OCI-LY7 (cell line): ENCODE data around the gene AIFM1. TPM values are rescaled to one million over a fixed set of nuclear protein-coding genes. Genes with fewer than 3 reads are reported as not detected.
"Not testable (repeated sequence)": the region's sequence is repeated elsewhere in the genome, so short reads cannot be mapped to it uniquely, and the experiment has no call there.

Experiments used
- BruUV-seq: library from RNA; stranded (reverse); fragments of 400-500 nt; replicated peaks from 2 replicates; lab custom pipeline; 2021; lab: Mats Ljungman, UMichigan
- CTCF ChIA-PET: fragments of 300-600 bp; sonication (Branson Sonifier 250); formaldehyde crosslinking; loops from one replicate; lab custom pipeline; 2022; ENCODE audit warnings: antibody characterized with exemption; ENCODE audit not compliant: unreplicated experiment; lab: Charles Lee
- POLR2A ChIA-PET: fragments of 300-600 bp; sonication (Branson Sonifier 250); formaldehyde crosslinking; loops from one replicate; lab custom pipeline; 2022; ENCODE audit warnings: antibody characterized with exemption; lab: Charles Lee
- DNase-seq: peaks from one replicate; pipeline ENCODE4 v3.0.0-alpha.2; 2015; ENCODE audit warnings: low spot score
- H2AFZ ChIP-seq: fragments of 200-600 bp; sonication (generic), shearing (Covaris generic); 2 replicates; pipeline ENCODE4 v1.6.1; 2014; ENCODE audit warnings: mild to moderate bottlenecking, antibody characterized with exemption, low read length, moderate library complexity
- H3K27ac ChIP-seq: fragments of 200-600 bp; sonication (generic); 2 replicates; pipeline ENCODE4 v1.5.1; 2014; ENCODE audit warnings: mixed run types, low read depth, mild to moderate bottlenecking, moderate library complexity, low read length, inconsistent platforms; ENCODE audit not compliant: poor library complexity, severe bottlenecking
- H3K36me3 ChIP-seq: fragments of 200-600 bp; sonication (generic); 2 replicates; pipeline ENCODE4 v1.6.1; 2014; ENCODE audit warnings: mild to moderate bottlenecking, antibody characterized with exemption, low read length, moderate library complexity, mixed read lengths; ENCODE audit not compliant: insufficient read depth
- H3K4me1 ChIP-seq: fragments of 200-600 bp; sonication (generic); 2 replicates; pipeline ENCODE4 v1.5.1; 2014; ENCODE audit warnings: mild to moderate bottlenecking, low read length; ENCODE audit not compliant: insufficient read depth, poor library complexity, severe bottlenecking
- H3K4me2 ChIP-seq: fragments of 200-600 bp; sonication (generic); 2 replicates; pipeline ENCODE4 v1.6.1; 2014; ENCODE audit warnings: mild to moderate bottlenecking, low read length
- H3K4me3 ChIP-seq: fragments of 200-600 bp; sonication (generic); 2 replicates; pipeline ENCODE4 v1.5.1; 2014; ENCODE audit warnings: mild to moderate bottlenecking, low read depth, low read length; ENCODE audit not compliant: poor library complexity, severe bottlenecking
- H3K79me2 ChIP-seq: fragments of 200-600 bp; sonication (generic); 2 replicates; pipeline ENCODE4 v1.6.1; 2016; ENCODE audit warnings: low read depth, mild to moderate bottlenecking, low read length, moderate library complexity, mixed read lengths; ENCODE audit not compliant: insufficient read depth
- H3K9me2 ChIP-seq: fragments of 200-600 bp; sonication (generic); 2 replicates; pipeline ENCODE4 v1.6.1; 2016; ENCODE audit warnings: mild to moderate bottlenecking, low read length, mixed read lengths; ENCODE audit not compliant: insufficient read depth
- H3K9me3 ChIP-seq: fragments of 200-600 bp; sonication (generic); 2 replicates; pipeline ENCODE4 v1.6.1; 2014; ENCODE audit warnings: mild to moderate bottlenecking, mixed run types, low read length, mixed read lengths
- H4K20me1 ChIP-seq: fragments of 200-600 bp; sonication (generic); 2 replicates; pipeline ENCODE4 v1.6.1; 2014; ENCODE audit warnings: mild to moderate bottlenecking, antibody characterized with exemption, low read length, moderate library complexity, mixed read lengths; ENCODE audit not compliant: insufficient read depth
- CTCF ChIP-seq: fragments of 200-600 bp; sonication (generic); conservative IDR thresholded peaks from 2 replicates; pipeline ENCODE4 v1.5.1; 2014; ENCODE audit warnings: mild to moderate bottlenecking, antibody characterized with exemption, low read length, moderate library complexity, mixed read lengths
- EZH2phosphoT487 ChIP-seq: fragments of 200-600 bp; sonication (generic); IDR thresholded peaks from 2 replicates; pipeline ENCODE4 v1.6.1; 2018; ENCODE audit warnings: low read depth, borderline replicate concordance, mild to moderate bottlenecking, mixed run types, antibody characterized with exemption, low read length, moderate library complexity, mixed read lengths
- intact Hi-C: fragments of 100-400 bp; cut with micrococcal nuclease; formaldehyde crosslinking; loops from one replicate; pipeline ENCODE4 v1.10.0; 2022; ENCODE audit not compliant: unreplicated experiment
- total RNA-seq, 2 experiments: library from RNA; depleted of rRNA in 1 of 2; stranded (reverse); fragments of >200 nt in 1 of 2; shearing (Covaris generic) in 1 of 2; gene quantifications; 2 replicates each; pipeline ENCODE4 v1.2.3, GENCODE V29; 2014 to 2022

AIFM1 gene
- total RNA-seq, 2 experiments from 2014 or later: 23.1 to 45.7 TPM

- no peak overlapping the region for H3K4me3 ChIP-seq
- no TSS peak for BruUV-seq
- ChIA-PET CTCF (no interaction called here), POLR2A (interaction anchor here (0.6 to 1.4 kb wide), 3 partner anchors 10 to 309 kb away, joined by 3 read pairs; no protein-coding TSS in a partner anchor)
- no peak for DNase-seq
- no peaks in the 10 kb centered on the region for H3K9me3 ChIP-seq
- TF ChIP-seq EZH2phosphoT487 (no peak), CTCF (no peak)
- intact Hi-C loops: no loop called here
- H3K36me3 ChIP-seq: no peaks in the 10 kb centered on the region
- no peaks in the 10 kb centered on the region for H3K79me2 ChIP-seq
- H4K20me1 ChIP-seq: no peaks in the 10 kb centered on the region
- H3K27ac ChIP-seq: no peak overlapping the region
- H3K4me1 ChIP-seq: peaks cover 13% of the 10 kb centered on the region
- no peak overlapping the region for H3K4me2 ChIP-seq
- no peaks in the 10 kb centered on the region for H3K9me2 ChIP-seq
- no peak overlapping the region for H2AFZ ChIP-seq
These were observed 46.2 kb downstream of the AIFM1 start for GRCh38 chrX:130119312-130119898.

GRCh38 chrX:130118441-130119311 is 47.0 kb downstream of the AIFM1 start:
- Histone ChIP-seq H3K9me3 (no peaks in the 10 kb centered on the region), H3K9me2 (no peaks in the 10 kb centered on the region), H3K4me1 (peaks cover 13% of the 10 kb centered on the region), H3K4me2 (no peak overlapping the region), H3K4me3 (no peak overlapping the region), H4K20me1 (no peaks in the 10 kb centered on the region), H3K79me2 (no peaks in the 10 kb centered on the region), H3K27ac (no peak overlapping the region), H3K36me3 (no peaks in the 10 kb centered on the region), H2AFZ (no peak overlapping the region)
- intact Hi-C loops: no loop called here
- ChIA-PET CTCF (no interaction called here), POLR2A (interaction anchor here (1.1 to 1.4 kb wide), 2 partner anchors 10 to 33 kb away, joined by 3 read pairs; no protein-coding TSS in a partner anchor)
- BruUV-seq: no TSS peak
- no peak for TF ChIP-seq CTCF
- no peak for TF ChIP-seq EZH2phosphoT487
- DNase-seq: no peak

- H3K4me2 ChIP-seq: no peak overlapping the region
- no peak overlapping the region for H3K4me3 ChIP-seq
- H4K20me1 ChIP-seq: no peaks in the 10 kb centered on the region
- no peak overlapping the region for H2AFZ ChIP-seq
- no peaks in the 10 kb centered on the region for H3K79me2 ChIP-seq
- CTCF ChIA-PET: interaction anchor here (0.6 kb wide), 1 partner anchor 56 kb away, joined by 3 read pairs; no protein-coding TSS in a partner anchor
- H3K27ac ChIP-seq: no peak overlapping the region
- intact Hi-C loops: no loop called here
- no peaks in the 10 kb centered on the region for H3K9me2 ChIP-seq
- no peak for DNase-seq
- BruUV-seq: no TSS peak
- H3K4me1 ChIP-seq: peaks cover 13% of the 10 kb centered on the region
- TF ChIP-seq EZH2phosphoT487: no peak
- no peak for TF ChIP-seq CTCF
- POLR2A ChIA-PET: no interaction called here
- no peaks in the 10 kb centered on the region for H3K36me3 ChIP-seq
- H3K9me3 ChIP-seq: no peaks in the 10 kb centered on the region
These were observed 48.5 kb downstream of the AIFM1 start for GRCh38 chrX:130117166-130117565.

- H3K4me2 ChIP-seq, H3K4me3 ChIP-seq, H3K4me1 ChIP-seq, H3K9me2 ChIP-seq, H2AFZ ChIP-seq, intact Hi-C loops, H3K36me3 ChIP-seq, H3K27ac ChIP-seq, BruUV-seq, DNase-seq, POLR2A ChIA-PET, H3K9me3 ChIP-seq, H3K79me2 ChIP-seq, H4K20me1 ChIP-seq, CTCF ChIA-PET: not testable (repeated sequence)
These were observed 50.3 kb downstream of the AIFM1 start for GRCh38 chrX:130115119-130115885.
